HCT116 (cell line): ENCODE measurements around the gene PDE8A.

Experiments used
- JUND ChIP-seq: IDR thresholded peaks from 2 replicates; pipeline ENCODE4 v1.6.1; 2012
- TF ChIP-seq, protein P1 (sequence below), 3 experiments: fragments of 200-600 bp in 1 of 3; sonication (generic) in 1 of 3; IDR thresholded peaks in 2 of 3; conservative IDR thresholded peaks in 1 of 3; 2 replicates each; pipeline ENCODE4 v1.5.1; 2012 to 2017; ENCODE audit warnings: low read depth in 2 of 3, low read length in 2 of 3, antibody characterized with exemption in 1 of 3, borderline replicate concordance in 1 of 3, control low read depth in 1 of 3, mild to moderate bottlenecking in 1 of 3, mixed read lengths in 1 of 3, mixed run types in 1 of 3, moderate library complexity in 1 of 3; ENCODE audit not compliant: insufficient read depth in 1 of 3

DNA sequence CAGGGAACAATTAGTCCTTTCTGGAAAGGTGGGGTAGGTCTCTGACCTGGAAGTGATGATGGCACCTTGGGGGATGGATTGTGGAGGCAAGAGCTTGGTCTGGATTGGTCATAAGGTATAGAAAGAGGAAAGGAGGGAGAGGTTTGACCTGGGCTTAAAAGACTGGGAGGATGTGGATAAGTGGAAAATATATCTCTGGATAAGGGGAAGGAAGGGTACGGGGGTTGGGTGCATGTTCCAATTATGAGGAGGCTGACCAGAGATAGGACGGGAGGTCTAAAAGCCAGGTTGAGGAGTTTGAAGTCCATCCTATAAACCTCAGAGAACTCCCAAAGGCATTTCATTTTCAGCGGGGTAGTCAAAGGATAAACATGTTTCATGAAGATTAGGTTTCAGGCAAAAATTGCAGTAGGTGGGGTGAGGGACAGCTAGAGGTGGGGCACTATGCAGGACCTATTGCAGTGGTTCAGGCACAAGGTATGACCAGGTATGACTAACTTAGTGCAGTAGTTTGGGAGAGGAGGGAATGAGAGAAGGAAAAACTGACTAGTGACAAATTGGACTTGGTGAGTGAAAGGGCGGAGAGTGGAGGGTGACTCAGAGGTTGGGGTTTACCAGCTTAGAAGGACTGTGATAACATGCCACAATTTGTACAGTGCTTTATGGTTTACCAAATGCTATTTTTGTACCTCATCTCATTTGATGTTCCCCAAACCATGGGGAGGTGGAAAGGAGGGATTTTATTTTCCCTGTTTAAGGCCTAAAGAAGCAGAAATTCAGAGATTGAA is 10.7 kb downstream of the PDE8A start:
- TF ChIP-seq, protein P1, sequence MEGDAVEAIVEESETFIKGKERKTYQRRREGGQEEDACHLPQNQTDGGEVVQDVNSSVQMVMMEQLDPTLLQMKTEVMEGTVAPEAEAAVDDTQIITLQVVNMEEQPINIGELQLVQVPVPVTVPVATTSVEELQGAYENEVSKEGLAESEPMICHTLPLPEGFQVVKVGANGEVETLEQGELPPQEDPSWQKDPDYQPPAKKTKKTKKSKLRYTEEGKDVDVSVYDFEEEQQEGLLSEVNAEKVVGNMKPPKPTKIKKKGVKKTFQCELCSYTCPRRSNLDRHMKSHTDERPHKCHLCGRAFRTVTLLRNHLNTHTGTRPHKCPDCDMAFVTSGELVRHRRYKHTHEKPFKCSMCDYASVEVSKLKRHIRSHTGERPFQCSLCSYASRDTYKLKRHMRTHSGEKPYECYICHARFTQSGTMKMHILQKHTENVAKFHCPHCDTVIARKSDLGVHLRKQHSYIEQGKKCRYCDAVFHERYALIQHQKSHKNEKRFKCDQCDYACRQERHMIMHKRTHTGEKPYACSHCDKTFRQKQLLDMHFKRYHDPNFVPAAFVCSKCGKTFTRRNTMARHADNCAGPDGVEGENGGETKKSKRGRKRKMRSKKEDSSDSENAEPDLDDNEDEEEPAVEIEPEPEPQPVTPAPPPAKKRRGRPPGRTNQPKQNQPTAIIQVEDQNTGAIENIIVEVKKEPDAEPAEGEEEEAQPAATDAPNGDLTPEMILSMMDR (IDR thresholded peaks at IDR 0.05 in 2 of 3, conservative IDR thresholded peaks at IDR 0.05 in 1 of 3; ENCODE audit: borderline replicate concordance in 1 of 3, insufficient read depth in 1 of 3, low read depth in 2 of 3, low read length in 2 of 3) = no peak
- TF ChIP-seq JUND = peak; percentile 87
